Ishikawa (cell line): Measurements from ENCODE around the gene DAW1.

Experiments used
- CEBPB ChIP-seq: IDR thresholded peaks from 2 replicates; pipeline ENCODE4 v1.6.1; 2012
- CREB1 ChIP-seq: IDR thresholded peaks from 2 replicates; pipeline ENCODE4 v1.6.1; 2012; ENCODE audit warnings: low read depth
- EGR1 ChIP-seq: IDR thresholded peaks from 2 replicates; pipeline ENCODE4 v1.6.1; 2012
- EP300 ChIP-seq: IDR thresholded peaks from 2 replicates; pipeline ENCODE4 v1.6.1; 2012; ENCODE audit warnings: borderline replicate concordance
- FOXM1 ChIP-seq: IDR thresholded peaks from 2 replicates; pipeline ENCODE4 v1.6.1; 2012; ENCODE audit warnings: low read depth, borderline replicate concordance
- NFIC ChIP-seq: IDR thresholded peaks from 2 replicates; pipeline ENCODE4 v1.6.1; 2012
- RAD21 ChIP-seq: IDR thresholded peaks from 2 replicates; pipeline ENCODE4 v1.6.1; 2012; ENCODE audit warnings: low read depth
- TAF1 ChIP-seq: IDR thresholded peaks from 2 replicates; pipeline ENCODE4 v1.6.1; 2012; ENCODE audit warnings: low read depth, mild to moderate bottlenecking
- TCF12 ChIP-seq: IDR thresholded peaks from 2 replicates; pipeline ENCODE4 v1.6.1; 2012; ENCODE audit warnings: low read depth
- TEAD4 ChIP-seq: IDR thresholded peaks from 2 replicates; pipeline ENCODE4 v1.6.1; 2012
- YY1 ChIP-seq: IDR thresholded peaks from 2 replicates; pipeline ENCODE4 v1.6.1; 2012; ENCODE audit warnings: low read depth
- ZBTB7A ChIP-seq: IDR thresholded peaks from 2 replicates; pipeline ENCODE4 v1.6.1; 2012; ENCODE audit warnings: low read depth
- TF ChIP-seq, protein P1 (sequence below): IDR thresholded peaks from 2 replicates; pipeline ENCODE4 v1.6.1; 2012
- TF ChIP-seq, protein P2 (sequence below): IDR thresholded peaks from 2 replicates; pipeline ENCODE4 v1.6.1; 2012; ENCODE audit warnings: low read depth, mild to moderate bottlenecking
- TF ChIP-seq, protein P3 (sequence below): IDR thresholded peaks from 2 replicates; pipeline ENCODE4 v1.6.1; 2012

Gene DAW1

GRCh38 chr2:227871375-227871791, at the start of gene DAW1:
DAW1 (plus strand) TSS chr2:227871631; CDS start chr2:227871690, 59 bp downstream.
- TF ChIP-seq FOXM1: no peak

GRCh38 chr2:227822416-227823003, 48.9 kb upstream of the DAW1 start:
- TF ChIP-seq TEAD4 (no peak), NFIC (no peak), CEBPB (no peak), TAF1 (no peak), EP300 (no peak)

DNA sequence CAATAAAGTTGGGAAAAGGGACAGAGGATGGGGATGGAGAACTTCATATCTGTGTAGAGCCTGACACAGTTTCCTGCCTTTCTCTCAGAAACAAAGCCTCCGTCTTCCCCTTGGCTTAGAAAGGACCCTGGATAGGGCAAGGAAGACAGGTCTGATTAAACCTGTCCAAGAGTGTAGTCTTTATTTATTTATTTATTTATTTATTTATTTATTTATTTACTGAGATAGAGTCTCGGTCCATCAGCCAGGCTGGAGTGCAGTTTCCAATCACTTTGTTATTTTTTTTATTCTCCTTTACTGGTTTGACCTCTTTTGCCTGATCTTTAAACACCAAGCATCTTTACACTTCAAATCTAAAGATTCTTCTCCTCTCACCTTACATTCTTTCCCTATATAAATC, 47.5 kb upstream of the DAW1 start:
- TF ChIP-seq, protein P1, sequence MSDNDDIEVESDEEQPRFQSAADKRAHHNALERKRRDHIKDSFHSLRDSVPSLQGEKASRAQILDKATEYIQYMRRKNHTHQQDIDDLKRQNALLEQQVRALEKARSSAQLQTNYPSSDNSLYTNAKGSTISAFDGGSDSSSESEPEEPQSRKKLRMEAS: no peak
- TF ChIP-seq TAF1 (no peak), EGR1 (no peak)

DNA sequence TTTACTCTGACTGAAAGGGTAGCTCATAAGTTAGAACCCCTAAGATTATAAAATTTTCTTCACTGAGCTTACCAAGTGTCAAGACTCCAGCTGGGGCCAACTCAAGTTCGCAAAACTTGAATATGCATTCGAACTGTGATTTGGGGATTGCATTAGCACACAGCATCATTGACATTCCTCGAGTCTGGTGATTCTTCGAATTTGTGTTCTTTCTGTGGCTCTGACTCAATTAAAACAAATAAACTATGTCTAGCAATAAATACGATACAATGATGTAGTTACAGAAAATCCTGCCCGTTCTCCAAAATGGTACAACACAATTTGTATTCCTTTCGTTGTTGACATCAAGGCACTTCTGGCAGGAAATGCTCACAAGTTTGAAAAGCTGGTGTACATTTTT, 46.7 kb upstream of the DAW1 start:
- TF ChIP-seq ZBTB7A (no peak), EGR1 (no peak)
- TF ChIP-seq, protein P2, sequence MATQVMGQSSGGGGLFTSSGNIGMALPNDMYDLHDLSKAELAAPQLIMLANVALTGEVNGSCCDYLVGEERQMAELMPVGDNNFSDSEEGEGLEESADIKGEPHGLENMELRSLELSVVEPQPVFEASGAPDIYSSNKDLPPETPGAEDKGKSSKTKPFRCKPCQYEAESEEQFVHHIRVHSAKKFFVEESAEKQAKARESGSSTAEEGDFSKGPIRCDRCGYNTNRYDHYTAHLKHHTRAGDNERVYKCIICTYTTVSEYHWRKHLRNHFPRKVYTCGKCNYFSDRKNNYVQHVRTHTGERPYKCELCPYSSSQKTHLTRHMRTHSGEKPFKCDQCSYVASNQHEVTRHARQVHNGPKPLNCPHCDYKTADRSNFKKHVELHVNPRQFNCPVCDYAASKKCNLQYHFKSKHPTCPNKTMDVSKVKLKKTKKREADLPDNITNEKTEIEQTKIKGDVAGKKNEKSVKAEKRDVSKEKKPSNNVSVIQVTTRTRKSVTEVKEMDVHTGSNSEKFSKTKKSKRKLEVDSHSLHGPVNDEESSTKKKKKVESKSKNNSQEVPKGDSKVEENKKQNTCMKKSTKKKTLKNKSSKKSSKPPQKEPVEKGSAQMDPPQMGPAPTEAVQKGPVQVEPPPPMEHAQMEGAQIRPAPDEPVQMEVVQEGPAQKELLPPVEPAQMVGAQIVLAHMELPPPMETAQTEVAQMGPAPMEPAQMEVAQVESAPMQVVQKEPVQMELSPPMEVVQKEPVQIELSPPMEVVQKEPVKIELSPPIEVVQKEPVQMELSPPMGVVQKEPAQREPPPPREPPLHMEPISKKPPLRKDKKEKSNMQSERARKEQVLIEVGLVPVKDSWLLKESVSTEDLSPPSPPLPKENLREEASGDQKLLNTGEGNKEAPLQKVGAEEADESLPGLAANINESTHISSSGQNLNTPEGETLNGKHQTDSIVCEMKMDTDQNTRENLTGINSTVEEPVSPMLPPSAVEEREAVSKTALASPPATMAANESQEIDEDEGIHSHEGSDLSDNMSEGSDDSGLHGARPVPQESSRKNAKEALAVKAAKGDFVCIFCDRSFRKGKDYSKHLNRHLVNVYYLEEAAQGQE: no peak

GRCh38 chr2:227826019-227826521, 45.4 kb upstream of the DAW1 start:
- TF ChIP-seq YY1: no peak
- TF ChIP-seq, protein P2: no peak

DNA sequence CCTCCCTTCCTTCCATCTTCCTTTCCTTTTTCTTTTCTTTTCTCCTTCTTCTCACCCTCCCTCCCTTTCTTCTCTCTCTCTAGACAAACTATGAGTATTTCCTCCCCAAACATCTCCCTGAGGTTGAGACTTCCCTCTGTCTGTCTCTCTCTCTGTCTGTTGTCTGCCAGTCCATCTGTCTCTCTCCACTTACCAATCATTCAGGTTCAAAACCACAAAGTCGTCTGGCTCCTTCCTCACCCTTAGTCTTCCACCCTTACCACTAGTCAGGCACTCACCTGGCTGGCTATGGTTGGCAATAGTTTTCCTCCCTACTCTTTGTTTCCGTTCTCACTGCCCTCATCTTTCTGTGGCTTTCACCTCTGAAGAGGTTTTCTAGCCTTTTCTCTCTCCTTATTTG, 44.9 kb upstream of the DAW1 start:
- TF ChIP-seq CREB1: no peak
- TF ChIP-seq, protein P1: no peak
- no peak for TF ChIP-seq EP300
- TF ChIP-seq, protein P2: no peak
- no peak for TF ChIP-seq FOXM1
- TF ChIP-seq TCF12: no peak
- TF ChIP-seq, protein P3, sequence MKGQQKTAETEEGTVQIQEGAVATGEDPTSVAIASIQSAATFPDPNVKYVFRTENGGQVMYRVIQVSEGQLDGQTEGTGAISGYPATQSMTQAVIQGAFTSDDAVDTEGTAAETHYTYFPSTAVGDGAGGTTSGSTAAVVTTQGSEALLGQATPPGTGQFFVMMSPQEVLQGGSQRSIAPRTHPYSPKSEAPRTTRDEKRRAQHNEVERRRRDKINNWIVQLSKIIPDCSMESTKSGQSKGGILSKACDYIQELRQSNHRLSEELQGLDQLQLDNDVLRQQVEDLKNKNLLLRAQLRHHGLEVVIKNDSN: no peak
- TF ChIP-seq CEBPB: no peak
- no peak for TF ChIP-seq EGR1
- no peak for TF ChIP-seq NFIC
- no peak for TF ChIP-seq TEAD4
- TF ChIP-seq YY1: no peak
- no peak for TF ChIP-seq RAD21
- TF ChIP-seq ZBTB7A: no peak
- no peak for TF ChIP-seq TAF1
